HCEC 1CT (cell line): ENCODE measurements around the gene TMEM97.

Source experiments
- DNase-seq: peaks from one replicate; pipeline ENCODE4 v3.0.0-alpha.2; 2017

TMEM97 gene

DNA sequence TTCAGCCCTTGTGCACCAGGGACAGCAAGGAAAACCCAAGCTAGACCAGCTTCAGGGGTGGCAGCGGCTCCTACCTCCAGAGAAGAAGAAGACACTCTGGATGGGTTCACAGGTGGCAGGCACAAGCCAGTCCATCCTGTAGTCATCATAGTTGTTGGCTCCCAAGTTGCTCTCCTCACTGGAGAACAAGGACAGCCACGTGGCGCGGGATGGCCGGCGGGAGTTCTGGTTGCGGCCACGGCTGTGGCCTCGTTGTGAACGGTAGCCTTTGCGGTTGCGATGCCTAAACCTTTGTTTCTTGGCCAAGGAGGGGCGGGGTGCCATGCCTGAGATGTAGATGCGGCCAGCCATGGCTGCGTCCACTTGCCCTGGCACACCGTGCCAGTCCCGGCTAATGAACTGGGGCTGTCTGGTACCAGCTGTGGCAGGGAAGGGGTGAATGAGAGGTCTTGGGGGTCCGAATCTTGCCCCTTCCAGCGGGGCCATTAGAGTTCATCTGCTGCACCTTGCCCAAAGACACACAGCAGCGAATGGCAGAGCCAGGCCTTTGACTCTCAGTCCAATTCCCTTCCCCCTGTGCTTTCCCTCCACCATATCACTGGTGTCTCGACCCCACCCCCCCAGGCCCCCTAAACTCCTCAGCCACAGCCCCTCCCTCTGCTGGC lies 48.8 kb downstream of the TMEM97 start:
- no peak for DNase-seq

DNA sequence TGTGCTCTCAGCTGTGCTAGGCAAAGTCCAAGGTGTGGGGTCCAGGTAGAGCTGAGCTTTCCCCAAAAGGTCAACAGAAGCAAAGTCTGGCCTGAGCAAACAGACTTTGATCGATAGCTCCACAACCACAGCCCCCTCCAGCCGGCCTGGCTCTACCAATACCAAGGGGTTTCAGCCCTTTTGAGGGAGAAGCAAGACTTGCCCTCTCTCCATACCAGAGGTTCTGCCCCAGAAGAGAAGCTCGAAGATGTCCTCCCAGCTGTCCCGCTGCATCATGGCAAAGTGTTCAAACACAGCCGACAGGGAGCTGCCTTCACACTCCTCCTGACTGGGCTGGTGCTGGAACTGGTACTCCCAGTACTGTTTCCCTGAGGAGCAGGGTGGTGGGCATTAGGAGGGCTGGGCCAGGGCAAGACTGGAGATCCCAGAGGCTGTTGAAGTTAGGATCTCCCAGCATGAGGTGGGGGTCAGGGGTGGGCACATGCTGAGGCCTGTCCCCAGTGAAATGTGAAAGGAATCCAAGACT lies 49.4 kb downstream of the TMEM97 start:
- no peak for DNase-seq

GRCh38 chr17:28368915-28369683 lies 50.1 kb downstream of the TMEM97 start:
- no peak for DNase-seq

DNA sequence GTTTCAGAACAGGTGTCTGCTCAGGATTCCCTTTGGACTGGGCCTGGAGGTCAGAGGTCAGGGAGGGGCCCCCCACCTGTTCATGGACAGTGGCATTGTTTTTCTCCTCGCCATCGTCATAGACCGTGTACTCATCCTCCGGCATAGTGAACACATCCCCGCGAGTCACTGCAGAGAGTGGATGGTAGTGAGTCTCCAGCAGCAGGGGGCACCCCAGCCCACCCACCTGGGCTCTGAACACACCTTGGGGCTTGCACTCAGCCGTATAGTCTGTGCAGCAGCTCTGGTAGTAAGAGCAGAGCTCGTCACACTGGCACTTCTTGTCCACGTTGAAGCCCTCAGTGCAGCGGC lies 50.7 kb downstream of the TMEM97 start:
- DNase-seq: no peak

GRCh38 chr17:28370035-28370743 lies 51.2 kb downstream of the TMEM97 start, which contains the start of gene VTN:
VTN (minus strand) TSS chr17:28370307; CDS start chr17:28370203, 104 bp downstream.
- peak; percentile 31 for DNase-seq

- no peak for DNase-seq
These were observed 51.7 kb downstream of the TMEM97 start for GRCh38 chr17:28370744-28371103.

DNA sequence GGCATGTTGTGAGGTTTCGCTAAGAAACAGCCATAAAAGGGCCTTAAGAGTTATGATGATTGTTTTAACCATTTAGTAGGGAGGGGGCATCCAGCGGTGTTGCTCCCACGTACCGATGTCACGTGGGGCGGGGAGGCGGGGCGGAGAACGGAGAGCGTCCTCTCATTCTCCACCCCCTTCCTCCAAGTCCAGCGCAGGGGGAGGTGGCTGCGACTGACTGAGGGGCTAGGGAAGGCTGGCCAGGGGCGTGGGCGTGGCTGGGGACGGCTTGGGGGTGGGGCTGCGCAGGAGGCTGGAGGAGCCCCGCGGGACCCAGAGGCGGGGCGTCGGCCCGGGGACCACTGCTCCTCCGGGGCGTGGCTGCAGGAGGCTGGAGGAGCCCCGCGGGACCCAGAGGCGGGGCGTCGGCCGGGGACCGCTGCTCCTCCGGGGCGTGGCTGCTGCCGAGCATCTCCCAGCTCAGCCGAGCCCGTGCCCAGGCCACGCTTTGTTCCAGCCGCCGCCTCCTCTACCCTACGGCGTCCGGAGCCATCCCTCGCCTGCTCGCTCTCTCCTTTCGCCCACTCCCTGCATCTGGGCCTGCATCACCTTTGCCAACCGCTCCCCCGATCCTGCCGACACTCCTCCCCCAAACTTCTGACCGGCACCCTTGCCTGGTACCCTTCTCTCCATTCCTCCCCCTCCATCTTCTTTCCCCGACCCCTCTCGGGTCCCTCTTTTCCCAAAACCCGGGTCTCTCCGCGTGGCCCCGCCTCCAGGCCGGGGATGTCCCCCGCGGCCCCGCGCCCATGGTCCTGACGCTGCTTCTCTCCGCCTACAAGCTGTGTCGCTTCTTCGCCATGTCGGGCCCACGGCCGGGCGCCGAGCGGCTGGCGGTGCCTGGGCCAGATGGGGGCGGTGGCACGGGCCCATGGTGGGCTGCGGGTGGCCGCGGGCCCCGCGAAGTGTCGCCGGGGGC lies 52.5 kb downstream of the TMEM97 start, which contains the start of gene SARM1:
Gene SARM1 (plus strand): TSS at position 450 of the 958 bp plus-strand sequence. CDS start 339 bp downstream, at position 789.
- peak; percentile 75 for DNase-seq

- DNase-seq: peak; percentile 15
These were observed 53.4 kb downstream of the TMEM97 start for GRCh38 chr17:28372203-28372944.

GRCh38 chr17:28372945-28373274 lies 53.9 kb downstream of the TMEM97 start:
- no peak for DNase-seq
